WI38 (cell line): ENCODE data around the gene CD99.

Experiments
- H3K4me3 ChIP-seq: 2 replicates; pipeline ENCODE4 v1.5.1; 2011; ENCODE audit warnings: low read depth, mild to moderate bottlenecking, control low read depth, low read length
- TF ChIP-seq, protein P1 (sequence below): IDR thresholded peaks from 2 replicates; pipeline ENCODE4 v1.5.1; 2012; ENCODE audit warnings: low read depth, mild to moderate bottlenecking, control low read depth, low read length

Gene CD99

GRCh38 chrX:2710041-2710840 lies 19.1 kb downstream of the CD99 start:
- TF ChIP-seq, protein P1, sequence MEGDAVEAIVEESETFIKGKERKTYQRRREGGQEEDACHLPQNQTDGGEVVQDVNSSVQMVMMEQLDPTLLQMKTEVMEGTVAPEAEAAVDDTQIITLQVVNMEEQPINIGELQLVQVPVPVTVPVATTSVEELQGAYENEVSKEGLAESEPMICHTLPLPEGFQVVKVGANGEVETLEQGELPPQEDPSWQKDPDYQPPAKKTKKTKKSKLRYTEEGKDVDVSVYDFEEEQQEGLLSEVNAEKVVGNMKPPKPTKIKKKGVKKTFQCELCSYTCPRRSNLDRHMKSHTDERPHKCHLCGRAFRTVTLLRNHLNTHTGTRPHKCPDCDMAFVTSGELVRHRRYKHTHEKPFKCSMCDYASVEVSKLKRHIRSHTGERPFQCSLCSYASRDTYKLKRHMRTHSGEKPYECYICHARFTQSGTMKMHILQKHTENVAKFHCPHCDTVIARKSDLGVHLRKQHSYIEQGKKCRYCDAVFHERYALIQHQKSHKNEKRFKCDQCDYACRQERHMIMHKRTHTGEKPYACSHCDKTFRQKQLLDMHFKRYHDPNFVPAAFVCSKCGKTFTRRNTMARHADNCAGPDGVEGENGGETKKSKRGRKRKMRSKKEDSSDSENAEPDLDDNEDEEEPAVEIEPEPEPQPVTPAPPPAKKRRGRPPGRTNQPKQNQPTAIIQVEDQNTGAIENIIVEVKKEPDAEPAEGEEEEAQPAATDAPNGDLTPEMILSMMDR, result no peak
- H3K4me3 ChIP-seq, result peak overlapping the region; percentile 44

DNA sequence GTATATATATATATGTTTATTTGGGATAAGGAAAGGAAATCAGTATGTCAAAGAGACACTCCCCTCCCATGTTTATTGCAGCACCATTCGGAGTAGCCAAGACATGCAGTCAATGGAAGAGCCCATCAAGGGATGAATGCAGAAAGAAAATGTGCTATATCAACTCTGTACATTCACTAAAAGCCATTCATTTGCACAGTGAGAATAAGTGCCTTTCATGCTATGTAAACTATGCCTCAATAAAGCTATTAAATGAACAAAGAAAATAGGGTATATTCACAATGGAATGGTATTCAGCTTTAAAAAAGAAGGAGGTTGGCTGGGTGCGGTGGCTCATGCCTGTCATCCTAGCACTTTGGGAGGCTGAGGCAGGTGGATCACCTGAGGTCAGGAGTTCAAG lies 20.3 kb downstream of the CD99 start:
- no peak overlapping the region for H3K4me3 ChIP-seq
- TF ChIP-seq, protein P1, result no peak

GRCh38 chrX:2712428-2712827 lies 21.3 kb downstream of the CD99 start:
- TF ChIP-seq, protein P1, result no peak
- H3K4me3 ChIP-seq, result no peak overlapping the region

GRCh38 chrX:2712890-2713840 lies 22.1 kb downstream of the CD99 start:
- no peak overlapping the region for H3K4me3 ChIP-seq

GRCh38 chrX:2714551-2714950 lies 23.5 kb downstream of the CD99 start:
- TF ChIP-seq, protein P1, result no peak
- no peak overlapping the region for H3K4me3 ChIP-seq

More at GRCh38 chrX:2712890-2713840, 22.1 kb downstream of the CD99 start:
- TF ChIP-seq, protein P1, result no peak

- no peak overlapping the region for H3K4me3 ChIP-seq
- TF ChIP-seq, protein P1, result no peak
Observed at GRCh38 chrX:2715066-2715600, 24.0 kb downstream of the CD99 start.
